ENCODE measurements around the gene RELN. TPM values are rescaled to one million over a fixed set of nuclear protein-coding genes. Genes with fewer than 3 reads are reported as not detected.

RELN gene
- total and polyA plus RNA-seq, 2 donors (not counting 1 experiment from before 2014, with no cell fraction given), result 0.33 to 31.8 TPM

DNA sequence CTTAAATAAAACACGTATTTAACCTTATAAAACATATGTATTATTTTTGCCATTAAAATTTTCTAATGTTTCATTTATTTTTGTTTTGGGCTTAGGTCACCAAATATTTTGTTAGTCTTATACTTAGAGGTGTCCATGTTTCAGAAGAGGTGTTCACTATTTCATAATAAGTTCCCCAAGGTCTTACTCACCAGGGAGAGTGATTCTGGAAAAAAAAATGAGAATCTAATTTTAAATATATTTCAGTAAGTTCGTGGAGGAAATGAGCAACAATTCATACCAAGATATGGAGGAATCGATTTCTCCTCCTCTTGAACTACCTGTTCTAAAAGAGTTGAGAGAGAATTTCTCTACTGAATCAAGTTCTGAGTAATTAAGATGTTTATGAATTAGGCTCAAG, 271.9 kb downstream of the RELN start:
- Histone ChIP-seq H3K4me1 (ENCODE audit: control insufficient read depth, extremely low read depth, insufficient read depth, low read length) (no peaks in the 10 kb centered on the region), H3K27me3 (ENCODE audit: control insufficient read depth, insufficient read depth, low read length) (no peaks in the 10 kb centered on the region), H3K4me3 (replicated peaks in 1 of 4; ENCODE audit: control extremely low read depth in 1 of 4, insufficient read depth in 1 of 4, low read depth in 3 of 4, low read length in 4 of 4) (no peak overlapping the region), H3K9me3 (ENCODE audit: control insufficient read depth, insufficient read depth, low read depth, low read length) (no peaks in the 10 kb centered on the region), H3K79me2 (ENCODE audit: control insufficient read depth, insufficient read depth, low read length) (no peaks in the 10 kb centered on the region), H3K36me3 (ENCODE audit: control insufficient read depth, insufficient read depth, low read length) (no peaks in the 10 kb centered on the region), H3K4me2 (ENCODE audit: extremely low read depth, insufficient read depth, low read length) (no peak overlapping the region), H4K20me1 (ENCODE audit: control insufficient read depth, extremely low read depth, insufficient read depth, low read length) (no peaks in the 10 kb centered on the region), H3K27ac (ENCODE audit: insufficient read depth, low read length) (no peak overlapping the region), H3K9ac (ENCODE audit: insufficient read depth, low read length) (no peak overlapping the region), H2AFZ (ENCODE audit: low read length) (no peak overlapping the region)
- no peak for DNase-seq (ENCODE audit: low read depth in 2 of 2)
- TF ChIP-seq, protein P1, sequence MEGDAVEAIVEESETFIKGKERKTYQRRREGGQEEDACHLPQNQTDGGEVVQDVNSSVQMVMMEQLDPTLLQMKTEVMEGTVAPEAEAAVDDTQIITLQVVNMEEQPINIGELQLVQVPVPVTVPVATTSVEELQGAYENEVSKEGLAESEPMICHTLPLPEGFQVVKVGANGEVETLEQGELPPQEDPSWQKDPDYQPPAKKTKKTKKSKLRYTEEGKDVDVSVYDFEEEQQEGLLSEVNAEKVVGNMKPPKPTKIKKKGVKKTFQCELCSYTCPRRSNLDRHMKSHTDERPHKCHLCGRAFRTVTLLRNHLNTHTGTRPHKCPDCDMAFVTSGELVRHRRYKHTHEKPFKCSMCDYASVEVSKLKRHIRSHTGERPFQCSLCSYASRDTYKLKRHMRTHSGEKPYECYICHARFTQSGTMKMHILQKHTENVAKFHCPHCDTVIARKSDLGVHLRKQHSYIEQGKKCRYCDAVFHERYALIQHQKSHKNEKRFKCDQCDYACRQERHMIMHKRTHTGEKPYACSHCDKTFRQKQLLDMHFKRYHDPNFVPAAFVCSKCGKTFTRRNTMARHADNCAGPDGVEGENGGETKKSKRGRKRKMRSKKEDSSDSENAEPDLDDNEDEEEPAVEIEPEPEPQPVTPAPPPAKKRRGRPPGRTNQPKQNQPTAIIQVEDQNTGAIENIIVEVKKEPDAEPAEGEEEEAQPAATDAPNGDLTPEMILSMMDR (conservative IDR thresholded peaks at IDR 0.05 in 1 of 2, IDR thresholded peaks at IDR 0.05 in 1 of 2; ENCODE audit: low read depth in 1 of 2, low read length in 2 of 2), result no peak
- no peak for TF ChIP-seq EZH2 (IDR thresholded peaks at IDR 0.05; ENCODE audit: low read length, missing control alignments)

DNA sequence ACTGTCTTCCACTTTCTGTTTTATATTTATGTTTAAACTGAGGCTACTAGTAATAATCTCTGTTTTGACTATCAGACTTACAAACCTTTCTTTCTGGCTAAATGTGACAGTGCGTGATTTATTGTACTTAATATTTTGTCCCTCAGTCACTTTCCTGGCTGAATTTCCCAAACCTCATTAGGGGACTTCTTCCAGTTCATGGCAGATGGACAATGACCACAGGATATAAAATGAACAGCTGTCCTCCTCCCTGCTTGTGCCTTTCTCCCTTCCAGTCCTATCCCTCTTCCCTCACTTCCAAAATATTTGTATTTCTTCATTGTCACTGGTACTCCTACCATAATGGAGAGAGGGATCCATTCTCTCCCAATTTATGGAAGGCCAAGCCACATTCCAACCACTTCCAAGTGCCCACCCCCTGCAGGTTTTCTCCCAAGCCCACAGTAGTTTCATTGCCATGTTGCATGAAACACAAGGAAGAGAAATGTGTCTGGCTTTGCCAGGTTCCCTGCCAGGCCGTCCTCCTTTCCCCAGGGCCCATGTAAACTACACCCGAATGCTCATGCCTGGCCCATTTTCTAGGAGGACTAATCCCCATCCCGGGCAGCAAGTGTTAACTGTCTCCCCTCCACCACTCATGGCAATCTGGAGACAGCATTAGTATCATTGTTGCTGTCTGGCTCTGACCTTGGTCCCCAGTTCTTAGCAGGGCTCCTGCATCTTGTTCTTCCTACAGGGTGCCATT, 273.9 kb downstream of the RELN start:
- Histone ChIP-seq H3K4me2 (ENCODE audit: extremely low read depth, insufficient read depth, low read length) (no peak overlapping the region), H3K4me3 (replicated peaks in 1 of 4; ENCODE audit: control extremely low read depth in 1 of 4, insufficient read depth in 1 of 4, low read depth in 3 of 4, low read length in 4 of 4) (no peak overlapping the region), H4K20me1 (ENCODE audit: control insufficient read depth, extremely low read depth, insufficient read depth, low read length) (no peaks in the 10 kb centered on the region), H3K27me3 (ENCODE audit: control insufficient read depth, insufficient read depth, low read length) (no peaks in the 10 kb centered on the region), H3K79me2 (ENCODE audit: control insufficient read depth, insufficient read depth, low read length) (no peaks in the 10 kb centered on the region), H3K36me3 (ENCODE audit: control insufficient read depth, insufficient read depth, low read length) (no peaks in the 10 kb centered on the region), H3K27ac (ENCODE audit: insufficient read depth, low read length) (no peak overlapping the region), H2AFZ (ENCODE audit: low read length) (no peak overlapping the region), H3K4me1 (ENCODE audit: control insufficient read depth, extremely low read depth, insufficient read depth, low read length) (no peaks in the 10 kb centered on the region), H3K9me3 (ENCODE audit: control insufficient read depth, insufficient read depth, low read depth, low read length) (no peaks in the 10 kb centered on the region), H3K9ac (ENCODE audit: insufficient read depth, low read length) (no peak overlapping the region)
- DNase-seq (ENCODE audit: low read depth in 2 of 2), result peak in 1 of 2 donors; percentile 45
- TF ChIP-seq EZH2 (IDR thresholded peaks at IDR 0.05; ENCODE audit: low read length, missing control alignments), result no peak

DNA sequence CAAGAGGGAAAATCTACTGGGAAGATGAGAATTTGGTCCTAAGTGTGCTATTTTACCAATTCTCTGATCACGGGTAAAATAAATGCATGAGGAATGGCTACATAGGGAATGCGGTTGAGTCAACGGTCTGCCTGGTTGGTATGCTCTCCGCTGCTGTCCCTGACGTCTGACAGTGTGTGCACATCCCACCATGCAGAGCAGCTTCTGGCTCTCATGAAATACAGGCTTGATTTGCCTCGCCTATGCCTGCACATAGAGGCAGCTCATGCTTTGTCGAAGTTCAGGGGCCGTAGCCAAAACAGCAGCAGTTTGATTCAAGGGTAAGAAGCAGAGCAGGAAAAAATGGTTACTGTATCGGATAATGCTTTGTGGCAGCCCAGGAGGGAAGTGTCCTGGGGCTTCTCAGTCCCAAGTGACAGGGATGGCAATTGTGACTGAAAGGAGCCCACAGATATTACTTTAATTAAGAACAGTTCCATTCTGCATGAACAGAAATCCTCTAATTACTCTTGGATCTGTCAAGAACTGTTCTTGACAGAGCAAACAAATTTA, 275.0 kb downstream of the RELN start:
- no peak overlapping the region for H3K4me3 ChIP-seq (replicated peaks in 1 of 4; ENCODE audit: control extremely low read depth in 1 of 4, insufficient read depth in 1 of 4, low read depth in 3 of 4, low read length in 4 of 4)
- no peaks in the 10 kb centered on the region for H3K79me2 ChIP-seq (ENCODE audit: control insufficient read depth, insufficient read depth, low read length)
- no peaks in the 10 kb centered on the region for H3K4me1 ChIP-seq (ENCODE audit: control insufficient read depth, extremely low read depth, insufficient read depth, low read length)
- H3K36me3 ChIP-seq (ENCODE audit: control insufficient read depth, insufficient read depth, low read length), result no peaks in the 10 kb centered on the region
- TF ChIP-seq, protein P1 (conservative IDR thresholded peaks at IDR 0.05 in 1 of 2, IDR thresholded peaks at IDR 0.05 in 1 of 2; ENCODE audit: low read depth in 1 of 2, low read length in 2 of 2), result no peak
- no peak for TF ChIP-seq EZH2 (IDR thresholded peaks at IDR 0.05; ENCODE audit: low read length, missing control alignments)
- no peak overlapping the region for H3K9ac ChIP-seq (ENCODE audit: insufficient read depth, low read length)
- DNase-seq (ENCODE audit: low read depth in 2 of 2), result peak in 1 of 2 donors; percentile 34
- no peak overlapping the region for H3K27ac ChIP-seq (ENCODE audit: insufficient read depth, low read length)
- H4K20me1 ChIP-seq (ENCODE audit: control insufficient read depth, extremely low read depth, insufficient read depth, low read length), result no peaks in the 10 kb centered on the region
- H3K4me2 ChIP-seq (ENCODE audit: extremely low read depth, insufficient read depth, low read length), result no peak overlapping the region
- no peaks in the 10 kb centered on the region for H3K27me3 ChIP-seq (ENCODE audit: control insufficient read depth, insufficient read depth, low read length)
- H3K9me3 ChIP-seq (ENCODE audit: control insufficient read depth, insufficient read depth, low read depth, low read length), result no peaks in the 10 kb centered on the region
- no peak overlapping the region for H2AFZ ChIP-seq (ENCODE audit: low read length)

All from fibroblast of lung (primary cell).